Mesodermal cell (in vitro differentiated cells): ENCODE measurements around the gene MACC1.
"Not testable (repeated sequence)": the region's sequence is repeated elsewhere in the genome, so short reads cannot be mapped to it uniquely, and the experiment has no call there.

Experiments used
- H3K27ac ChIP-seq: 2 replicates; pipeline ENCODE4 v1.7.0; 2013; ENCODE audit warnings: mild to moderate bottlenecking, low read depth, low read length, moderate library complexity; ENCODE audit not compliant: severe bottlenecking
- H3K36me3 ChIP-seq: 2 replicates; pipeline ENCODE4 v1.7.1; 2013; ENCODE audit warnings: mild to moderate bottlenecking, low read length, moderate library complexity; ENCODE audit not compliant: control insufficient read depth, insufficient read depth
- H3K4me1 ChIP-seq: one replicate; pipeline ENCODE4 v1.7.1; 2013; ENCODE audit warnings: mild to moderate bottlenecking, low read length; ENCODE audit not compliant: insufficient read depth, control insufficient read depth, poor library complexity, severe bottlenecking
- H3K4me3 ChIP-seq: 2 replicates; pipeline ENCODE4 v1.7.0; 2013; ENCODE audit warnings: low read length, control low read depth, mild to moderate bottlenecking; ENCODE audit not compliant: insufficient read depth, poor library complexity, severe bottlenecking; ENCODE audit errors: extremely low read depth
- H3K9me3 ChIP-seq: 2 replicates; pipeline ENCODE4 v1.7.1; 2013; ENCODE audit warnings: mild to moderate bottlenecking, low read length, moderate library complexity; ENCODE audit not compliant: control insufficient read depth
- WGBS, 2 experiments: methylation state at CpG; one replicate each; pipeline ENCODE4 v1.1.5; 2013; ENCODE audit warnings: missing lambda C conversion rate in 2 of 2; ENCODE audit not compliant: insufficient coverage in 2 of 2; 5-methylcytosine and 5-hydroxymethylcytosine counted together

MACC1 gene

DNA sequence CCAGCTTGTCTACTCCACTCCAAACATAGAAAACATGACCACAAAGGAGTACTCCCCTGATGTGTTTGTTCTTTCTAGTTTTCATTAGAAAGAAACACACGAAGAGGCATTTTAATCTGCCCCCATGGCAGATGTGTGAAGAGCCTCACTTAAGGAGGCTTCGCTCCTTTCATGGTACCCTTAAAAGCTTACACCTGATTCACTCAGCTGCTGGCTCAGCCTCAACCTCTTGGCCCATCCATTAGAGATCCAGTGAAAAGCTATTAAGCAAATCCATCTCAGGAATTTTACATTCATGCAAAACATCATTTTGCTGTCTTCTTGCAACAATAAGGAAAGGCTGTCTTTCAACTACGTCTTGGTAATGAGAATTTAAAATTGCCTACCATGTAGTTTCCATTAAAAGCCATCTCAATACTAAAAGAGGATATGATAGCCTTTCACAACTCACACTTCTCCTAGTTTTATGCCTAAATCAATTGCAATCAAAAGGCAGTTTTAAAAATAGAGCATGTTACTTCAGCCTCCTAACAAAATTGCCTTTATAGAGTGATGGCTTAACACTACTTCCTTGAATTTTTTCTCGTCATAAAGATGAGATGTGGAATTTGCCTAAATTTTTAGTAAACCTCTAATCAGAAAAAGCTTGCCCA is 22.7 kb downstream of the MACC1 start:
- H3K9me3 ChIP-seq, result peaks cover 5% of the 10 kb centered on the region
- H3K4me1 ChIP-seq, result no peaks in the 10 kb centered on the region
- no peak overlapping the region for H3K27ac ChIP-seq
- WGBS, 2 experiments, result 78 to 79% methylated on average over 2 of the region's 4 CpGs
- no peak overlapping the region for H3K4me3 ChIP-seq
- no peaks in the 10 kb centered on the region for H3K36me3 ChIP-seq

DNA sequence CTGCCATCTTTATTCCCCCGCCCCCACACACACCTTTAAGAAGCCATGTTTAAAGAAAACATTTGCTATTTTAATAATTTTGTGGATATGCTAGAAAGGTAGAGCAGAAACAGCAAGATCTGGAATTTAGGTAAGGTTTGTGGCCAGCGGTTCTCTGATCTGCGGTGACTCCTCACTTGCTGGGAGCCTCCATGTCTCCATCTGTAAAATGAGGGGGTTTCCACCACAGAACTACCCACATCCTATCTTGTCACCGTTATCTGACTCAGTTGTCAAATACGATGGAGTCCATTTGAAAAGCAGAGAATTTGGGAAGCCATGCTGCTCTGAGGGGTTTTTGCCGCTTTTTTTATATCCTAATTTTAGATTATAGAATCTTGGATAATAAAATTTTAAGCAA is 23.3 kb downstream of the MACC1 start:
- no CpG with 5 or more reads among the region's 6 CpGs for WGBS, 2 experiments
- H3K27ac ChIP-seq, result no peak overlapping the region
- H3K36me3 ChIP-seq, result no peaks in the 10 kb centered on the region

DNA sequence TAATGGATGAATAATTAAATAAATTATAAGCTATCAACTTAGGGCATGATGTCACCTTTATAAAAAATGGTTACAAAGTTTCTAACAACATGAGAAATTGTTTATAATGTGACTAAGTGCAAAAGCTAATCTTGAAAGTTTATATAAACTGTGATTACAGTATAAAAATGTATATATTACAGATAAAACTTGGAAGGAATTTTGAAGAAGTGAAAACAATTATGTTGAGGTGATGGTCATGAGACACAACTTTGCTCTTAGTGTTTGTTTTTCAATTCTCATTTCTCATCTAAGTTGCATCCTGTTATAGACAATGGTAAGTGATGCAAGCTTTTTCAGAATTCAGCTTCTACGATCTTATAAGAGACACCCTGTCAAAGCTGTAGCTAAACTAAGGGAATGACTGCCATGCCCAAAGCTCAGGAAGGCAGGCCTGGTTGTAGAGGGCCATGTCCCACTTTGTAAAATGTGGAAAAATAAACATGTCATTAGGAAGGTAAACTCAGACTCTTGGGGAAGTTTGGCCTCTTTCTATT is 23.9 kb downstream of the MACC1 start:
- Histone ChIP-seq H3K27ac (no peak overlapping the region), H3K36me3 (no peaks in the 10 kb centered on the region), H3K4me3 (no peak overlapping the region), H3K4me1 (no peaks in the 10 kb centered on the region), H3K9me3 (peaks cover 7% of the 10 kb centered on the region)
- 89% methylated on average over 1 of the region's 1 CpG for WGBS, 2 experiments

More for the DNA sequence above, 23.3 kb downstream of the MACC1 start:
- Histone ChIP-seq H3K9me3 (peaks cover 7% of the 10 kb centered on the region), H3K4me3 (no peak overlapping the region), H3K4me1 (no peaks in the 10 kb centered on the region)

DNA sequence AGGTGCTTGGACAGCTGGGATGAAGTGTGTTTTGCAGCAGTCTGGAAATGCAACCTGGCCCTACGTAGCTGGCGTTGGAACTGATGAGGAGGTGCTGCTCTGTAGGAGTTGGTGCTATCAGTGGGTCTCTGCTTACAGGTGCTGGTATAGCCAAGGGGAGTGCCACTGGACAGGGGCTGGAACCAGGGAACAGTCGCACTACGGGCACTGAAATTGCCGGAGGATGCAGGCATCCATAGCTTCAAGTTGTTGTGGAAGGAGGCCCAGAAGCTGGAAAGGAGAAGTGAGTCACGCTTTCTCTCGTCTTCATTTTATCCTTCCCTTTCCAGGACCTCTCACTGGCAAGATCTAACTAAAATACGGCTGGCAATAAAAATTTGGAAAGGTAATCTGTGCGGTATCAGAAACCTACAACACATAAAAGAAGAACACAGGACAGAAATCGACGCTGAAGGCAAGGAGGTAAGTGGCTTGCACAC is 25.8 kb downstream of the MACC1 start:
- no peaks in the 10 kb centered on the region for H3K36me3 ChIP-seq
- H3K9me3 ChIP-seq, result peaks cover 7% of the 10 kb centered on the region
- no peaks in the 10 kb centered on the region for H3K4me1 ChIP-seq
- WGBS, 2 experiments, result 93 to 100% methylated on average over 1 to 7 of the region's 11 CpGs
- no peak overlapping the region for H3K4me3 ChIP-seq
- H3K27ac ChIP-seq, result no peak overlapping the region

DNA sequence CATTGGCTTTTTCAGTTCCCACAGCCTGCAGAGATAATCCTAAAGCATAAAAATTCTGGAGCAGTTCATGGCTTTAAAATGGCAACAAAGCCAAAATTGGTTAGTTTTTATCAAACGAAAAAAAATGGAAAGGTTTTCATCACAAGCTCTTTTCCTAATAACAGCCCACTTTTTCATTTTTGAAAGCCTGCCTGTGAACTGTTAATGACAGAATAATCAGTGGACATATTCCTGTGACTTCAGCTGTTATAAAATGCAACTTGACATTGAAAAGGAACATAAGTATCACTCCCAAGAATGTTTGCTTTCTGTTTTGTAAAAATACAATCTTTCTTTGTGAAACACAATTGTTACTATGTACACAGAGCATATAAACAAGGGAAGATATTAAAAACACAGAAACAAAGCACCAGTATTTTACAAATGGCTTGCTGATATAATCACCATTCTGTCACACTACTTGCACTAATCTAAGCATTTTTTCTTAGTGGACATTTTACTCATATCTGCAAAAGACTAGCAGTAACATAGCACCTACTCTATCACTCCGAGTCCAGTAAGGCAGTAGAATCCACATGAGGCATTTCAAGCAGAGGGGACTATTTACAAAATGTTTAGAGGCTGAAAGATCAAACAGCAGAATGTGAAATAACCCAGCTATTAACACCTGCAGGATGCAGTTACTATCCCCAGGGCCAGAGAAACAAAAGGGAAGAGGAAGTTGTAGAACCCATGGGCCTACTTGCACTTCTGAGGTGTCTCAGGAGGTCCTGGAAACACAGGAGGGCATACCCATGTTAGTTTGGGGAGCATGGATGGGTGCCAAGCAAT is 26.4 kb downstream of the MACC1 start:
- 80 to 86% methylated on average over 1 of the region's 2 CpGs for WGBS, 2 experiments

DNA sequence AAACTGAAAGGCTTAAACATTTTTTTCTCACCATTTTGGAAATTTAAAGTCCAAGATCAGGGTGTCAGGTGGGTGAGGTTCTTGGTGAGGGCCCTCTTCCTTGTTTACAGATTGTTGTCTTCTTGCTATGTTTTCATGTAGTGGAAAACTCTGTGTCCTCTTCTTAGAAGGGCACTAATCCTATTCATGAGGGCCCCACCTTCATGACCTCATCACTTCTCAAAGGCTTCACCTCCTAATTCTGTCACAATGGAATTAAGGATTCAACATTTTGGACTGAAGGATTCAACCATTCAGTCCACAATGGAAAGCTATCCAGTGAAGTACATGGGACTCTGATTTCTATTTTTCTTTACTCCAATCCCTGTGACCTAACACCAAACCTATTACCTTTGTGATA is 27.3 kb downstream of the MACC1 start:
- no peak overlapping the region for H3K27ac ChIP-seq
- no peak overlapping the region for H3K4me3 ChIP-seq
- no peaks in the 10 kb centered on the region for H3K4me1 ChIP-seq
- H3K9me3 ChIP-seq, result peaks cover 7% of the 10 kb centered on the region
- H3K36me3 ChIP-seq, result no peaks in the 10 kb centered on the region

More for the DNA sequence above, 26.4 kb downstream of the MACC1 start:
- Histone ChIP-seq H3K27ac (no peak overlapping the region), H3K9me3 (peaks cover 7% of the 10 kb centered on the region), H3K4me1 (no peaks in the 10 kb centered on the region), H3K4me3 (no peak overlapping the region), H3K36me3 (no peaks in the 10 kb centered on the region)

DNA sequence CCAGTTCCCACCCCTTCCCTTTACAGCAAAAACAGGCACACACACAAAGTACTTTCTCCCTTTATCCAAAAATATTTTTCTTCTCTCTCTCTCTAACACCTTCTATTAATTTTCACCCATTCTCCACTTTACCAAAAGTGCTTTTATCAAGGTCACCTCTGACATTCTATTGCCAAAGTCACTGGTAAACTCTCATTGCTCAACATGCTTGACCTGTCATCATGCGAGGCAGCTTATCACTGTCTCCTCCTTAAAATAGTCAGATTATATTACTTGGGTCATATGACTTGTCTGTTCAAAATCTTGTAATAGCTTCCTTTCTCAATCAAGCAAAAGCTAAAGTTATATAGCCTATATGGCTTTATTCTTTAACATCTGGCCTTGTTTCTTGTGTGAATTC is 28.6 kb downstream of the MACC1 start:
- Histone ChIP-seq H3K4me3 (no peak overlapping the region), H3K9me3 (peaks cover 7% of the 10 kb centered on the region), H3K27ac (no peak overlapping the region), H3K36me3 (no peaks in the 10 kb centered on the region), H3K4me1 (no peaks in the 10 kb centered on the region)
- WGBS, 2 experiments, result no CpG with 5 or more reads among the region's 1 CpG

DNA sequence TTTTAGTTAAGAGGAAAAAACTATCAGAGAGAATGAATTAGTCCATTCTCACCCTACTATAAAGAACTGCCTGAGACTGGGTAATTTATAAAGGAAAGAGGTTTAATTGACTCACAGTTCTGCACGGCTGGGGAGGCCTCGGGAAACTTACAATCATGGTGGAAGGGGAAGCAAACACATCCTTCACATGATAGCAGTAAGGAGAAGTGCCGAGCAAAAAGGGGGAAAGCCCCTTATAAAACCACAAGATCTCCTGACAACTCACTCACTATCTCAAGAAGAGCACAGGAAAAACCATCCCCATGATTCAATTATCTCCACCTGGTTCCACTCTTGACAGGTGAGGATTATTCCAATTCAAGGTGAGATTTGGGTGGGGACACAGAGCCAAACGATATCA is 29.3 kb downstream of the MACC1 start:
- not testable (repeated sequence) for H3K4me1 ChIP-seq, H3K9me3 ChIP-seq, H3K27ac ChIP-seq, H3K4me3 ChIP-seq, H3K36me3 ChIP-seq
- 67 to 94% methylated on average over 1 to 3 of the region's 4 CpGs for WGBS, 2 experiments

DNA sequence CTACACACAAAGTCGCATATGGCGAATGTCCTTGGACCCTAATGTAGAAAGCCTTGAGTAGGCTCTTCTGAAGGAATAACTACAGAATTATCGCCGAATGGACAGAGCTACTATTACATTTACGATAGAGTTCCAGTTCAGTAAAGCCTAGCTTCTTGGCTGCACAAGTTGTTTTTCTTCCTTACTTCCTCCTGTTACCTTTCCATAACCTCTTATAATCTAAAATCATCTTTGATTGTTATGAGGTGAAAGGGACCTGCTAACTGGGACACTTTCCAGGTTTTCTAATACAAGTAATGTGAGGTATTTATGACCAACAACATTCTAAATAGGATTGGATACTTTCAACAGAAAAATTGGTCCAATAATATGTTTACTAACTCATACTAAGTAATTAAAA is 31.2 kb downstream of the MACC1 start:
- H3K27ac ChIP-seq, result no peak overlapping the region
- H3K4me3 ChIP-seq, result no peak overlapping the region
- peaks cover 7% of the 10 kb centered on the region for H3K9me3 ChIP-seq
- 96 to 100% methylated on average over 3 to 4 of the region's 5 CpGs for WGBS, 2 experiments
- no peaks in the 10 kb centered on the region for H3K4me1 ChIP-seq
- no peaks in the 10 kb centered on the region for H3K36me3 ChIP-seq

DNA sequence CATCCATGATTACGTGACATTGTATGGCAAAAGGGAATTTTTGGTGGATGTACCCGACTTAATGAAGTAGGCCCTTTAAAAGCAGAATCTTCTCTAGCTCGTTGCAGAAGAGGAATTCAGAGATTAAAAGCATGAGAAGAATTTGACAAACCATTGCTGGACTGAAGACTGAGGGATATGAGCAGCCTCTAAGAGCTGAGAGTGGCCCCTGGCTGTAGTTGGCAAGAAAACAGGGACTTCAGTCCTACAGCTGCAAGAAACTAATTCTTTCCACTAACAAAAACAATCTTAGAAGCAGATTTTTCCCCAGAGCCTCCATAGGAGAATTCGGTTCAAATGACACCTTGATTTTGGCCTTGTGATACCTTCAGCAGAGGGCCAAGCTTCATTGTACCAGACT is 34.1 kb downstream of the MACC1 start:
- Histone ChIP-seq H3K4me1 (no peaks in the 10 kb centered on the region), H3K9me3 (no peaks in the 10 kb centered on the region), H3K4me3 (no peak overlapping the region), H3K27ac (no peak overlapping the region), H3K36me3 (no peaks in the 10 kb centered on the region)
- WGBS, 2 experiments, result 77 to 83% methylated on average over 4 of the region's 4 CpGs
